Neural cell (in vitro differentiated cells): ENCODE results near the gene SAMD3. TPM values are rescaled to one million over a fixed set of nuclear protein-coding genes. Genes with fewer than 3 reads are reported as not detected.

Experiments used
- H2AFZ ChIP-seq: fragments of 200-600, 300-800 bp; sonication (generic), shearing (Covaris generic); 2 replicates; pipeline ENCODE4 v1.6.0; 2014; ENCODE audit warnings: low read depth, mild to moderate bottlenecking, antibody characterized with exemption, low read length, moderate library complexity
- H3F3A ChIP-seq: fragments of 200-600 bp; shearing (Covaris generic); 2 replicates; pipeline ENCODE4 v1.6.1; 2016; ENCODE audit warnings: mild to moderate bottlenecking, moderate library complexity, mixed read lengths, antibody characterized with exemption, low read length; ENCODE audit not compliant: insufficient read depth, poor library complexity, severe bottlenecking
- H3K27ac ChIP-seq: fragments of 200-600, 300-800 bp; sonication (generic), shearing (Covaris generic); 2 replicates; pipeline ENCODE4 v1.5.1; 2014; ENCODE audit warnings: mild to moderate bottlenecking, low read length, moderate library complexity
- H3K27me3 ChIP-seq: fragments of 300-800, 200-600 bp; sonication (generic), shearing (Covaris generic); 2 replicates; pipeline ENCODE4 v1.6.0; 2014; ENCODE audit warnings: mild to moderate bottlenecking, low read depth, low read length, moderate library complexity; ENCODE audit not compliant: insufficient read depth
- H3K36me3 ChIP-seq: fragments of 300-800, 200-600 bp; sonication (generic), shearing (Covaris generic); 2 replicates; pipeline ENCODE4 v1.5.1; 2014; ENCODE audit warnings: mild to moderate bottlenecking, antibody characterized with exemption, low read length, moderate library complexity; ENCODE audit not compliant: insufficient read depth
- H3K4me2 ChIP-seq: fragments of 300-800, 200-600 bp; sonication (generic), shearing (Covaris generic); 2 replicates; pipeline ENCODE4 v1.6.0; 2014; ENCODE audit warnings: mild to moderate bottlenecking, low read length
- H3K4me3 ChIP-seq: fragments of 300-800, 200-600 bp; sonication (generic), shearing (Covaris generic); 2 replicates; pipeline ENCODE4 v1.5.1; 2014; ENCODE audit warnings: mild to moderate bottlenecking, low read length, moderate library complexity
- H3K79me2 ChIP-seq: fragments of 200-600 bp; shearing (Covaris generic); replicated peaks from 2 replicates; pipeline ENCODE4 v1.6.0; 2014; ENCODE audit warnings: mild to moderate bottlenecking, low read length, moderate library complexity; ENCODE audit not compliant: insufficient read depth
- H3K9ac ChIP-seq: fragments of 300-800, 200-600 bp; sonication (generic), shearing (Covaris generic); 2 replicates; pipeline ENCODE4 v1.6.1; 2016; ENCODE audit warnings: mild to moderate bottlenecking, low read length, mixed read lengths
- H3K9me2 ChIP-seq: fragments of 200-600 bp; shearing (Covaris generic); 2 replicates; pipeline ENCODE4 v1.6.1; 2016; ENCODE audit warnings: mild to moderate bottlenecking, low read length, mixed read lengths; ENCODE audit not compliant: insufficient read depth
- H3K9me3 ChIP-seq: fragments of 200-600, 300-800 bp; sonication (generic), shearing (Covaris generic); 2 replicates; pipeline ENCODE4 v1.6.1; 2016; ENCODE audit warnings: mild to moderate bottlenecking, mixed run types, low read length, moderate library complexity, mixed read lengths
- H4K20me1 ChIP-seq: fragments of 200-600 bp; shearing (Covaris generic); 2 replicates; pipeline ENCODE4 v1.6.1; 2016; ENCODE audit warnings: mild to moderate bottlenecking, mixed run types; ENCODE audit not compliant: insufficient read depth
- CTCF ChIP-seq: fragments of 450-650 bp; IDR thresholded peaks from 2 replicates; pipeline ENCODE4 v1.5.1; 2014; ENCODE audit warnings: antibody characterized with exemption, mild to moderate bottlenecking, moderate library complexity; ENCODE audit not compliant: poor library complexity, severe bottlenecking
- EP300 ChIP-seq: fragments of 450-650 bp; conservative IDR thresholded peaks from 2 replicates; pipeline ENCODE4 v1.6.1; 2014; ENCODE audit warnings: antibody characterized with exemption, mild to moderate bottlenecking, moderate library complexity; ENCODE audit not compliant: poor library complexity, severe bottlenecking
- EZH2 ChIP-seq: fragments of 200-600, 300-800 bp; shearing (Covaris generic), sonication (generic); IDR thresholded peaks from 2 replicates; pipeline ENCODE4 v1.6.1; 2014; ENCODE audit warnings: antibody characterized with exemption, low read length, borderline replicate concordance, mild to moderate bottlenecking; ENCODE audit not compliant: insufficient read depth, poor library complexity, severe bottlenecking
- MXI1 ChIP-seq: fragments of 450-650 bp; conservative IDR thresholded peaks from 2 replicates; pipeline ENCODE4 v1.6.1; 2014; ENCODE audit warnings: antibody characterized with exemption, mild to moderate bottlenecking; ENCODE audit not compliant: poor library complexity, severe bottlenecking
- POLR2AphosphoS5 ChIP-seq: IDR thresholded peaks from 2 replicates; pipeline ENCODE4 v1.6.1; 2012
- RAD21 ChIP-seq: fragments of 450-650 bp; conservative IDR thresholded peaks from 2 replicates; pipeline ENCODE4 v1.6.1; 2014; ENCODE audit warnings: antibody characterized with exemption, mild to moderate bottlenecking, moderate library complexity
- SMC3 ChIP-seq: fragments of 450-650 bp; conservative IDR thresholded peaks from 2 replicates; pipeline ENCODE4 v1.6.1; 2014; ENCODE audit warnings: antibody characterized with exemption, mild to moderate bottlenecking, moderate library complexity; ENCODE audit not compliant: poor library complexity
- TAF1 ChIP-seq: IDR thresholded peaks from 2 replicates; pipeline ENCODE4 v1.6.1; 2012; ENCODE audit warnings: low read depth
- polyA plus RNA-seq: library from polyadenylated mRNA; depleted of rRNA; stranded (reverse); fragments of >200 nt; gene quantifications from 2 replicates; pipeline ENCODE4 v1.2.3, GENCODE V29; 2014
- TF ChIP-seq, protein P1 (sequence below): IDR thresholded peaks from 2 replicates; pipeline ENCODE4 v1.6.1; 2012; ENCODE audit warnings: borderline replicate concordance

Gene SAMD3
- polyA plus RNA-seq, 1 donor from 2014 or later: 17.1 TPM

GRCh38 chr6:130120731-130121130 is 102.0 kb downstream of the SAMD3 start:
- no peaks in the 10 kb centered on the region for H3K9me3 ChIP-seq
- H3F3A ChIP-seq: no peaks in the 10 kb centered on the region
- H3K79me2 ChIP-seq: no peaks in the 10 kb centered on the region
- no peak overlapping the region for H3K4me2 ChIP-seq
- no peaks in the 10 kb centered on the region for H3K36me3 ChIP-seq
- no peaks in the 10 kb centered on the region for H3K9me2 ChIP-seq
- H3K27me3 ChIP-seq: no peaks in the 10 kb centered on the region
- TF ChIP-seq MXI1 (no peak), EZH2 (no peak), EP300 (no peak), POLR2AphosphoS5 (no peak), CTCF (no peak), RAD21 (no peak), SMC3 (no peak), TAF1 (no peak)
- TF ChIP-seq, protein P1, sequence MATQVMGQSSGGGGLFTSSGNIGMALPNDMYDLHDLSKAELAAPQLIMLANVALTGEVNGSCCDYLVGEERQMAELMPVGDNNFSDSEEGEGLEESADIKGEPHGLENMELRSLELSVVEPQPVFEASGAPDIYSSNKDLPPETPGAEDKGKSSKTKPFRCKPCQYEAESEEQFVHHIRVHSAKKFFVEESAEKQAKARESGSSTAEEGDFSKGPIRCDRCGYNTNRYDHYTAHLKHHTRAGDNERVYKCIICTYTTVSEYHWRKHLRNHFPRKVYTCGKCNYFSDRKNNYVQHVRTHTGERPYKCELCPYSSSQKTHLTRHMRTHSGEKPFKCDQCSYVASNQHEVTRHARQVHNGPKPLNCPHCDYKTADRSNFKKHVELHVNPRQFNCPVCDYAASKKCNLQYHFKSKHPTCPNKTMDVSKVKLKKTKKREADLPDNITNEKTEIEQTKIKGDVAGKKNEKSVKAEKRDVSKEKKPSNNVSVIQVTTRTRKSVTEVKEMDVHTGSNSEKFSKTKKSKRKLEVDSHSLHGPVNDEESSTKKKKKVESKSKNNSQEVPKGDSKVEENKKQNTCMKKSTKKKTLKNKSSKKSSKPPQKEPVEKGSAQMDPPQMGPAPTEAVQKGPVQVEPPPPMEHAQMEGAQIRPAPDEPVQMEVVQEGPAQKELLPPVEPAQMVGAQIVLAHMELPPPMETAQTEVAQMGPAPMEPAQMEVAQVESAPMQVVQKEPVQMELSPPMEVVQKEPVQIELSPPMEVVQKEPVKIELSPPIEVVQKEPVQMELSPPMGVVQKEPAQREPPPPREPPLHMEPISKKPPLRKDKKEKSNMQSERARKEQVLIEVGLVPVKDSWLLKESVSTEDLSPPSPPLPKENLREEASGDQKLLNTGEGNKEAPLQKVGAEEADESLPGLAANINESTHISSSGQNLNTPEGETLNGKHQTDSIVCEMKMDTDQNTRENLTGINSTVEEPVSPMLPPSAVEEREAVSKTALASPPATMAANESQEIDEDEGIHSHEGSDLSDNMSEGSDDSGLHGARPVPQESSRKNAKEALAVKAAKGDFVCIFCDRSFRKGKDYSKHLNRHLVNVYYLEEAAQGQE: no peak
- H4K20me1 ChIP-seq: no peaks in the 10 kb centered on the region
- H3K4me3 ChIP-seq: no peak overlapping the region
- no peak overlapping the region for H3K9ac ChIP-seq
- H2AFZ ChIP-seq: no peak overlapping the region
- H3K27ac ChIP-seq: no peak overlapping the region

GRCh38 chr6:130119211-130119610 is 103.5 kb downstream of the SAMD3 start:
- H4K20me1 ChIP-seq: no peaks in the 10 kb centered on the region
- no peak overlapping the region for H3K4me3 ChIP-seq
- no peak overlapping the region for H3K4me2 ChIP-seq
- no peaks in the 10 kb centered on the region for H3K9me3 ChIP-seq
- H3K9me2 ChIP-seq: no peaks in the 10 kb centered on the region
- H3K27ac ChIP-seq: no peak overlapping the region
- no peaks in the 10 kb centered on the region for H3F3A ChIP-seq
- H2AFZ ChIP-seq: no peak overlapping the region
- no peak for TF ChIP-seq TAF1
- TF ChIP-seq POLR2AphosphoS5: no peak
- no peak for TF ChIP-seq MXI1
- TF ChIP-seq, protein P1: no peak
- no peak for TF ChIP-seq SMC3
- TF ChIP-seq CTCF: no peak
- no peaks in the 10 kb centered on the region for H3K36me3 ChIP-seq
- H3K79me2 ChIP-seq: no peaks in the 10 kb centered on the region
- H3K27me3 ChIP-seq: no peaks in the 10 kb centered on the region
- H3K9ac ChIP-seq: no peak overlapping the region
